GM12874 (cell line): ENCODE measurements around the gene CFB.

Source experiments
- CTCF ChIP-seq: IDR thresholded peaks from 2 replicates; pipeline ENCODE4 v1.5.1; 2011; ENCODE audit warnings: low read depth, mild to moderate bottlenecking, control low read depth, low read length, moderate library complexity; ENCODE audit not compliant: insufficient read depth

The CFB gene

DNA sequence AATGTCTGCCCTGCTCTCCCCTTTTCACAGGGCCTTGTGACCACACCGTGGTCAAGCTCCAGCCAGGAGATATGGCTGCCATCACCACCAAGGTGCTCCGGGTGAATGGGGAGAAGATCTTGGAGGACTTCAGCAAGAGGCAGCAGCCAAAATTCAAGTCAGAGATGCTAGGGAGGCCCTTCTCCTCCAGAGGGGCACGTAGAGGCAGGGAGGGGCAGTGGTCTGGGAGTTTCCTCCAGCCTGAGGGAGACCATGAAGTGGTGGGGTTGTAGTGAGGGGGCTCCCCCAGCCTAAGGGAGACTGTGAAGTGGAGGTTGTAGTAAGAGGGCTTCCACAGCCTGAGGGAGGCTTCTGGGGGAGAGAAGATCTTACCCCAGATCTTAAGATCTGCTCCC is 22.0 kb downstream of the CFB start:
- TF ChIP-seq CTCF: no peak

GRCh38 chr6:31968326-31968725 is 22.4 kb downstream of the CFB start:
- no peak for TF ChIP-seq CTCF

- TF ChIP-seq CTCF: no peak
Observed at GRCh38 chr6:31968791-31969711, 23.2 kb downstream of the CFB start.

GRCh38 chr6:31969712-31970603 is 24.1 kb downstream of the CFB start:
- no peak for TF ChIP-seq CTCF

DNA sequence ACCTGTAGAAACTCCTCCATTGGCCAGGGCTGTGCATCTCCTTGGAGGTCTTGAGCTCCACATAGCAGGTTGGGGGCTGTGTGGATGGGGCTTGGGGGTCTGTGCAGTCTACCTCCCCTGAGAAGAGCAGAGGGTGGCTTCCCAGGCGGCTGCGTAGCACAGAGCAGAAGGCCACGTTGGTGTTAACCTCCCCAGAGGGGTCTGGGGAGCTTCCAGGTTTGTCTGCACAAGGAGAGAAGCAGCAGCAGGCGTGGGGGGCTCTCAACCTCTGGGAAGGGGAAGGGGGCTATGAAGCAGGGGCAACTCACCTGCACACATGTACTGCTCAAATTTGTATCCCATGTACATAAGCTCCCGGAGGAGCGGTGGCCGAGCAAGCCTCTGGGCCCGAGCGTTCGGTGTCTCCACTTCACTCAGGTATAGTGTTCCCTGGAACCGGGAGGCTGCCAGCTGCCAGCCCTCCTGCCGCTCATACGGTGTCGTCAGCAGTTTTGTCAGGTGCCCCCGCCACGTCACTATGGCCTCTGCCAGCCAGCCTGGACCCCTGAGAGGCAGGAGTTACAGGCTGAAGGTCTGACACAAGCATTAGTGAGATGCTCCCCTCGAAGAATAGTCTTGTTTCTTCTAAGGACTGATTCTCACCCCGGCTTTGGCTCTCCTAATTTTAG is 24.8 kb downstream of the CFB start:
- no peak for TF ChIP-seq CTCF

GRCh38 chr6:31971279-31971992 is 25.5 kb downstream of the CFB start:
- no peak for TF ChIP-seq CTCF
